PFSK-1 (cell line): Measurements from ENCODE around the gene STAMBPL1.

Experiments used
- FOXP2 ChIP-seq: optimal IDR thresholded peaks from 2 replicates; pipeline ENCODE3; 2011; ENCODE audit warnings: borderline replicate concordance, control low read depth, inconsistent platforms; ENCODE audit not compliant: insufficient read depth; ENCODE audit errors: extremely low read length, extremely low read depth
- POLR2AphosphoS5 ChIP-seq: IDR thresholded peaks from 2 replicates; pipeline ENCODE4 v1.6.1; 2012; ENCODE audit warnings: low read depth, mild to moderate bottlenecking, control low read depth, low read length, moderate library complexity
- SIN3A ChIP-seq: IDR thresholded peaks from 2 replicates; pipeline ENCODE4 v1.6.1; 2012; ENCODE audit warnings: mild to moderate bottlenecking, low read length, moderate library complexity, borderline replicate concordance; ENCODE audit not compliant: insufficient read depth
- TF ChIP-seq, protein P1 (sequence below), 2 experiments: IDR thresholded peaks; 2 replicates each; pipeline versions ENCODE4 v1.6.1 to v1.8.0; 2011 to 2012; ENCODE audit warnings: low read depth in 2 of 2, low read length in 2 of 2, control low read depth in 1 of 2, inconsistent platforms in 1 of 2, mild to moderate bottlenecking in 1 of 2, moderate library complexity in 1 of 2; ENCODE audit not compliant: insufficient read depth in 1 of 2

DNA sequence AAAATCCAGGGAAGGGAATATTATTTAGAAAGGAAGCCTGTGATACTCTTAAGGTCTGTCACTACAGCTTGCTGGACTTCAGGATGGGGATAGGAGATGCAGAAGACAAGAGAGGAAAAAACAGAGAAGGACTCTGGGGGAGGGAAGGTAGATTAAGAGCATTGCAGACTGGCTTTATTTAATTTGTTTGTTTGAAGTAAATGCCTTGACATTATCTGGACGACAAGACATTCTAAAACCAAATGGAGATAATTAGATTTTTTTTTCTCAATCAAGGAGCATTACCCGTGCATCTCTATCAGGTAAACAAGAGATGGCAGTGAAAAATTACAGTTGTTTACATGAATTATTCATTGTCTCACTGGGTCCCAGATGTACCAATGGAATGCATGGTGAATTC lies 48.2 kb downstream of the STAMBPL1 start:
- TF ChIP-seq, protein P1, sequence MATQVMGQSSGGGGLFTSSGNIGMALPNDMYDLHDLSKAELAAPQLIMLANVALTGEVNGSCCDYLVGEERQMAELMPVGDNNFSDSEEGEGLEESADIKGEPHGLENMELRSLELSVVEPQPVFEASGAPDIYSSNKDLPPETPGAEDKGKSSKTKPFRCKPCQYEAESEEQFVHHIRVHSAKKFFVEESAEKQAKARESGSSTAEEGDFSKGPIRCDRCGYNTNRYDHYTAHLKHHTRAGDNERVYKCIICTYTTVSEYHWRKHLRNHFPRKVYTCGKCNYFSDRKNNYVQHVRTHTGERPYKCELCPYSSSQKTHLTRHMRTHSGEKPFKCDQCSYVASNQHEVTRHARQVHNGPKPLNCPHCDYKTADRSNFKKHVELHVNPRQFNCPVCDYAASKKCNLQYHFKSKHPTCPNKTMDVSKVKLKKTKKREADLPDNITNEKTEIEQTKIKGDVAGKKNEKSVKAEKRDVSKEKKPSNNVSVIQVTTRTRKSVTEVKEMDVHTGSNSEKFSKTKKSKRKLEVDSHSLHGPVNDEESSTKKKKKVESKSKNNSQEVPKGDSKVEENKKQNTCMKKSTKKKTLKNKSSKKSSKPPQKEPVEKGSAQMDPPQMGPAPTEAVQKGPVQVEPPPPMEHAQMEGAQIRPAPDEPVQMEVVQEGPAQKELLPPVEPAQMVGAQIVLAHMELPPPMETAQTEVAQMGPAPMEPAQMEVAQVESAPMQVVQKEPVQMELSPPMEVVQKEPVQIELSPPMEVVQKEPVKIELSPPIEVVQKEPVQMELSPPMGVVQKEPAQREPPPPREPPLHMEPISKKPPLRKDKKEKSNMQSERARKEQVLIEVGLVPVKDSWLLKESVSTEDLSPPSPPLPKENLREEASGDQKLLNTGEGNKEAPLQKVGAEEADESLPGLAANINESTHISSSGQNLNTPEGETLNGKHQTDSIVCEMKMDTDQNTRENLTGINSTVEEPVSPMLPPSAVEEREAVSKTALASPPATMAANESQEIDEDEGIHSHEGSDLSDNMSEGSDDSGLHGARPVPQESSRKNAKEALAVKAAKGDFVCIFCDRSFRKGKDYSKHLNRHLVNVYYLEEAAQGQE (IDR thresholded peaks at IDR 0.05; ENCODE audit: insufficient read depth in 1 of 2, low read depth in 2 of 2, low read length in 2 of 2): no peak
- TF ChIP-seq SIN3A (no peak), POLR2AphosphoS5 (no peak), FOXP2 (no peak)
